Measurements from ENCODE around the gene NOVA2.

The NOVA2 gene

DNA sequence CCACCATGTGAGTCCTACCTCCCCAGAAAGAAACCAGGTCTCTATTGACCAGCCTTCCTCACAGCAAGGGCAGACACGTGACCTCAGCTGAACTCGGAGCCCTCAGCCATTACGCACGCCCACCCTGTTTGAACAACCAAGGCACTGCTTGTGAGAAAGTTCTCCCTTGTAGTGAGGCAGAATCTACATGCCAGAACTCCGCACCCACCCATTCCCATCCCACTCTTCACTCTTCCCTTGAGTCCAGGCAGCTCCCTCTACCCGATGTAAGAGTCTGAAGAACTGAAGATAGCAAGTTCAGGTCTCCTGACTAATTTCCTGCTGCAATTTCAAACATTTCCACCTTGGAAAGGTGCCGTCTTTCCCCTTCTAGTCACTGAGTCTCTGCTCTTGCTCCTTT is 6.4 kb downstream of the NOVA2 start:
- no peak for DNase-seq

- no peak for DNase-seq
These were observed 11.6 kb downstream of the NOVA2 start for GRCh38 chr19:45962021-45962420.

DNA sequence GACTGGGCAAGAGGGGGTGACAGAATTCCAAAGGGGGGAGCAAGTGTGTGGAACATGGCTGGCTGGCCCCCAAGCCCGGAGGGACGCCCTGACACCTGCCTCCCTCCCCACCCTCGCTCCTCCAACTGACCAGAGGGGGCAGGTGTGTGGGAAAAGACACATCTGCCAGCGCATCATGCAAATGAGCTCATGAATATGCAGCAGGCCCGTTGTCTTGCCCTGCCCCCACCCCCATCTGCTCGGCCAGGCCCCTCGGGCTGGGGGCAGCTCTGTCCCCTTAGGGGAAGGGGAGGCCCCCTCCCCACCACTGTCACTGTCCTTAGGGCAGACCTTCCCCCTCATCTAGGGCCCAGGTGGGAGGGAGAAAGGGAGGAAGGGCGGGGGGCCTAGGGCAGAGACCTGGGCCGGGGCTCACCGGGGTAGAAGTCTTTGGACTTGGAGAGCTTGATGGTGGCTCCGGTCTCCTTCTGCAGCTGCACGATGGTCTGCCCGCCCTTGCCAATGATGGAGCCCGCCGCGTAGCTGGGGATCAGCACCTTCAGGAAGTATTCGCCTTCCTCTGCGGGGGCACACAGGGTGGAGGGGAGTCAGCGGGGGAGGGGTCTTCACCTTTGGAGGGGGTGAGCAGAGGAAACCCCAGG is 12.9 kb downstream of the NOVA2 start:
- peak in 6 of 56 donors; percentile 9 to 67 (median 16) for DNase-seq

DNA sequence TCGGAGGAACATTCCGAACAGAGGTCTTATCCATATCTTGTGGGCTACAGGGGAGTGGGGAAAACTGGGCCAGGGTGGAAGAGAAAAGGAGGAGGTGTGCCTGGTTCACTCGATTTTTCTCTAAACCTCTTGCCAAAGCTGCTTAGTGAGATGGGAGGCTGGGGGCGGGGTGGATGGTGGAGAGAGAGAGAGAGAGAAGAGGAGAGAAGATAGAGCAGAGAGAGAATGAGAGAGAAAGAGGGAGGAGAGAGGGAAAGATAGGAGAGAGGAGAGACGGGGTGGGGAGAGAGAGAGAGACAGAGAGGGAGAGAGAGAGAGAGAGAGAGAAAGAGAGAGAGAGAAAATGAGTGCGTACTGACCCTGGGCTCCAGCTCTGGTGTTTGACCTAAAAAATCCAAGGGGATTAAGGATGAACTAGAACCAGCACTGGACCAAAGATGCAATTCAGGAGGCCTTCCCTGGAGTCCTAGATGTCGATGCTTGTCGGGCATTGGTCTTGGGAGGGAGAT is 14.1 kb downstream of the NOVA2 start:
- DNase-seq, result peak in 1 of 56 donors; percentile 28

GRCh38 chr19:45958769-45959516 is 14.7 kb downstream of the NOVA2 start:
- DNase-seq, result no peak

DNA sequence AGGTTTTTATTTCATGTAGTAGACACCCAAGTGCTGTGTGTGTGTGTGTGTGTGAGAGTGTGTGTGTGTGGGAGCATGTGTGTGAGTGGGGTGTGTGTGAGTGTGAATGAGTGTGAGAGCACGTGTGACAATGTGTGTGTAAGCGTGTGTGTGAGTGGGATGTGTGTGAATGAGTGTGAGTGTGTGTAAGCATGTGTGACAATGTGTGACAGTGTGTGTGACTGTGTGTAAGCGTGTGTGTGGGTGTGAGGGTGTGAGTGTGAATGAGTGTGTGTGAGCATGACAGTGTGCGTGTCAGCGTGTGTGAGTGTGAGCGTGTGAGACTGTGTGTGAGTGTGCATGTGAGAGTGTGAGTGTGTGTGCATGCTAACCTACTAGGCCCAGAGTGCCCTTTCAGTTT is 15.3 kb downstream of the NOVA2 start:
- DNase-seq, result no peak

- peak in 53 of 56 donors; percentile 17 to 89 (median 71) for DNase-seq
These were observed 17.6 kb downstream of the NOVA2 start for GRCh38 chr19:45955905-45956608.

DNA sequence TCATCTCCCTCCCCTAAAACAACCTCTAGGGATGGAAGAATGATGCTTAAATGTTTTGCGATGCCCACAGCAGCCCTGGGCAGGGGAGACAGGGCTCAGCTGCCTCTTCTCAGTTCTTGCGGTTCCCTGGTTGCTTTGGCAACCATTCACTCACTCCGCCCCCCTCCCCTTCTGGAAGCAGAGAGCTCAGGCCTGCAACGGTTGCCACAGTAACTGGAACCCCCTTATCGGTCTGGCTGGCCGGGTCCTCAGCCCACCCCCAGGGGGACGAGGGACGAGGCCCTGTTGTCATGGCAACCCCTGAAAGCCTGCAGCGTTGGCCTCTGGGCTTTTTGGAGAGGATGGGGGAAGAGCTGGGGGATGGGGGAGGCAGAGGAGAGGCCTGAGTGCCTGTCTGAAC is 19.5 kb downstream of the NOVA2 start:
- DNase-seq, result peak in 26 of 56 donors; percentile 17 to 54 (median 34)

GRCh38 chr19:45953676-45954075 is 20.0 kb downstream of the NOVA2 start:
- no peak for DNase-seq

GRCh38 chr19:45952686-45953505 is 20.8 kb downstream of the NOVA2 start:
- peak in 14 of 56 donors; percentile 7 to 42 (median 22) for DNase-seq

DNA sequence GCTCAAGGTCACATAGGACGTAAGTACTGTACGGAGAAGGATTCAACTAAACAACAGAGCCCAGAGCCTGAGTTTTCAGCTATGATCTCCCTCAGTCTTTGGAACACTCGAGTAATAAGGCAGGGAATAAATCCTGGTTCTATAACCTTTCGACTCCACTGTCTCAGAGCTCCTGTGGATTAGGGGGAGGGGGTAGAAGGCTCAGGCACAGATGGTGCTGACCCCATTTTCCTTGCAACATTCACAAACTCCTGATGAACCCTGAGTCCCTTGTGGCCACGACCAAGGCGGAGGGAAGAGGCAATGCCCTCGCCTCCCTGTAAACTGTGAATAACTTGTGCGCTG is 21.4 kb downstream of the NOVA2 start:
- DNase-seq, result no peak

DNA sequence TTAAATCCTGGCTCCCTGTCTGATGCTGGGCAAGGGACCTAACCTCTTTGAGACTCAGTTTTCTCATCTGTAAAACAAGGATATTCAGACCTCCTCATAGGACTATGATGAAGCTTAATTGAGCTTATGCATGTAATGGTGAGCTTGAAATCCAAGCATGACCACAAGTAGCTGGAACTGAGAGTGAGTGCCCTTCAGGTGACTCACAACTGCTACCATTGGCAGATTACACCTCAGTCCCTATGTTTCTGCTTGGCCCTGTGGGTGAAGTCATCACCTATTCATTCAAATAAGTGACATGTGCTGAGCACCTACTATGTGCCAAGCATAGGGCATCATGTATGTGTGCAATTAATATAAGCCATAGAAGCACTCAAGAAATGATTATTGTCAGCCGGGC is 25.7 kb downstream of the NOVA2 start:
- DNase-seq, result no peak

DNA sequence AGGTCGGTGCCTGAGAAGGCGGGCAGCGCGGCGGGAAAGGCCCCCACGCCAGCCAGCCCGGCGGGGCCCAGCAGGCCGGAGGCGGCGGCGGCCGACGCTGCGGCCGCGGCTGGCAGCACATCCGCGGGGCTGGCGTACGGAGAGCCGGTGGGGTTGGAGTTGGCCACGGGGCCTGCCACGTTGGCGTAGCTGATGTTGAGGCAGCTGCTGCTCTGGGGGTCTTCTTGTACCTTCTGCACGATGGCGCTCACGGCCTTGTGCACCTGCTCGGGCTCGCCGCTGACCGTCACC is 33.2 kb downstream of the NOVA2 start:
- no peak for DNase-seq

DNA sequence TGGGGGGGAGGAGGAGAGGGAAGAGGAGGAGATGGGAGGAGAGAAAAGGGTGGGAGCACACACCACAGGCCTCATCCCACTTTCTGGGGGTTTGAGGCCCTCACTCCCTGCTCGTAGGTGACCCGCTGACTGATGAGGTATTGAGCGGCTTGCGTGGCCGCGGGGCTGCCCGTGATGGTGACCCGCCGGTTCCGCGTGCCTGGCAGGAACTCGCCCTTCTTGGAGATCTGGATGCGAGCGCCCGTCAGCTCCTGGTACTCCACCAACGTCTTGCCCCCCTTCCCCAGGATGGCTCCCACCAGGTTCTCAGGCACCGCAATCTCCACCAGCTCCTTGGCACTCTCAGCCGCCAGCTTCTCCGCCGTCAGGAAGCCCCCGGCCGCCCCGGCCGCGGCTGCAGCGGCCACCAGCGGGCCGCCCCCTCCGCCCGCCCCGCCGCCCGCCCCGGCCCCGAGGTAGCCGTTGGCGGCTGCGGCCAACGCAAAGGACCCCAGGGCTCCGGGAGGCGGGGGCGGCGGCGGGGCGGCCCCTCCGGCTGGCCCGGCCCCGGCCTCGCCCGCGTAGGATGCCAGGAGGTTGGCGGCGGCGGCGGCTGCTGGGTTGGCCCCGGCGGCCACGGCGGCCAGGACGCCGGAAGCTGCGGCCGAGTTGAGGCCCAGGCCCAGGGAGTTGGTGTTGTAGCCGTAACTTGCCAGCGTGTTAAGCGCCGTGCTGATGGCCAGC is 33.7 kb downstream of the NOVA2 start:
- no peak for DNase-seq

GRCh38 chr19:45938733-45939319 is 34.8 kb downstream of the NOVA2 start:
- no peak for DNase-seq

DNA sequence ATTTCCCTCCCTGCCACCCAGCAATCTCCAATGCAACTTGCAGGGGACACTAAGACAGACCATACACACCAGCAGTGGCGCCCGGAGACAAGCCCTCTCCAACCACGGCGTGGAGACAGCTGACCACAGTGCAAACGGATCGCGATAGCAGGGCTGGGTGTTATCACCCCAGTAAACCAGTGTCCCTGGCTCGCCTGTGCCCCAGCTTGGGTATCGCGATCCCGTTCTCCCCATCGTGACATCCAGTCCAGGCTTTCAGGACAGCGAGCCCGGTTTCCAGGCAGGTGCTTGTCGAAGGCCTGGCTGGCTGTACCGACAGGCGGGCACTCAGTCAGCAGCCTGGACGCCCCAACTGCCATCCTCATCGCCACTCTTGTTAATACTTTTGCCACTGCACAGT is 38.4 kb downstream of the NOVA2 start:
- DNase-seq, result no peak

DNA sequence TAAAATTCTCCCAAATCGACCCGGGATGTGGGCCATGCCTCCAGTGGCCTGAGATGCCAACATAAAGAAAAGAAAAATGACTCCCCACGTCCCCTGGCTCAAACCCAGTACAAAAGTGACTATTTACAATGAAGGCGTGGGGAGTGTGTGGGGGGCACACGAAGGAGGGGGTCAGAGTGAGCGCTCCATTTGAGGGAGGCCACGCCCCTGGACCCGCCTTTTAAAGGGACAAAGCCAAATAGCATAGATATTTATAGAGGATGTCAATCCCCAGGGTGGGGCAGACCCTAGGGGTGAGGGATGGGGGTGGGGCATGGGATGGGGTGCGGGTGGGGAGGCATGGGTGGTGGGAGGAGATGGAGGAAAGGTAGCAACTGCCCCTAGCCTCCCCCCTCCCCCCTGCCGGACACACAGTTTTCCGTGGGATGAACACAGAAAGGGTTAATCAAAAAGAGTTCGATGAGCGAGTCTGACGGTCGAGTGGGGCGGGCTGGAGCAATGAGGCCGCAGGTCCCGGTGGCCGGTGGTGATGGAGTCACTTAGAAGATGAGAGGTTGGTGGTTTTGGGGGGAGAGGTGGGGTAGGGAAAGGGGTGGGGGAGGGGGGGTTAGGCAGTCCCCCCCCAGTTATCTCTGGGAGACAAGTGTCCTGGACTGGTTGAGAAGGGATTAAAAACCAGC is 39.0 kb downstream of the NOVA2 start:
- DNase-seq, result no peak

DNA sequence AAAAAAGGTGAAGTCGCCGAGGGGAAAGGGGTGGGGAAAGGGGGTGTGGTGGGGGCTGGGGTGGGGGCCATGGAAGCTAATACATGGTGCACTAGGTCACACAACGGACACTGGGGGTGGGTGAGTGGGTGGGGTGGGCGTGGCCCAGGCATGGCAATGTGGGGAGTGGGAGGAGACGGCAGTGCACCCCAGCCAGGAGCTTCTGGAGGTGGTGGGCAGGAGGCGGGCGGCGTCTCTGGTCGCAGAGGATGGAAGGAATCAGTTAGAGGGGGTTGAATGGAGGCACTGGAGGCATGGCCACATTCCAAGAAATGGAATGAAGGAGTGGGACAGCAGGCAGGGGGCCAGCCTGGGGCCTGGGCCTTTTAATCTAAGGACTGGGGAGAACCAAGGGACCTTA is 39.9 kb downstream of the NOVA2 start:
- DNase-seq, result peak in 1 of 56 donors; percentile 10

DNA sequence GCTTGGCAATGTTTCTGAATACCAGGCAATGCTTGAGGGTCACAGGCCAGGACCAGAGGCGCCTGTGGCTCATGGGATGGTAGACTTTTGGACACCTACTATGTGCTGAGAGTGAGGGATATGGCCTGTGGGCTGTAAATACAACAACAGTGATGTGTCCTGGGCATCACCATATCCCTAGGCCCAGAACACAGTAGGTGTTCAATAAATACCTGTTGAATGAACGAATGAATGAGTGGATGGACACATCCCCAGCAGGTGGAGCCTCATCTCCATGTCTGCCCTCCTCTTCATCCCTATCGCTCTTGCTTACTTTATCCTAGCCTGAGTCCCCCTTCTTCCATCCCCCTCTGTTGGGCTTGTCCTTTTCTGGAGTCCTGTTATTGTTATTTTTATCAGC is 42.6 kb downstream of the NOVA2 start:
- DNase-seq, result no peak

DNA sequence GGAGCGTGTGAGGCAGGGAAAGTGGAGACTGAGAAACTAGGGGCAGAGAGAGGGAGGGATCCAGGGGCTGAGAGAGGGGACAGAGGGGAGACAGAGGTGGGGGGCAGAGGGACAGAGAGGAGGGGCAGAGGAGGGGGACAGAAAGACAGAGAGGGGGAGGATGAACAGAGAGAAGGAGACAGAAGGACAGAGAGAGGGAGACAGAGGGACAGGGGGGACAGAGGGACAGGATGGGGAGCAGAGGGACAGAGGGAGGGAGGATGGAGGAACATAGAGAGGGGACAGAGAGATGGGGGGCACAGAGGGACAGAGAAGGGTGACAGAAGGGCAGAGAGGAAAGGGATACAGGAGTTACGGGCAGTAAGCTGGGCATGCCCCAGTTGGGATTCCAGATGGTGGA is 44.4 kb downstream of the NOVA2 start:
- no peak for DNase-seq

All from amygdala (tissue), 56 donors.